HEK293 (cell line): ENCODE results near the gene MYLK2.

ENCODE experiments used
- SP2 ChIP-seq: fragments of 450-650 bp; formaldehyde crosslinking; IDR thresholded peaks from 2 replicates; pipeline ENCODE4 v1.5.1; 2016; ENCODE audit warnings: missing biosample characterization, missing genetic modification characterization
- TF ChIP-seq, protein P1 (sequence below): fragments of 450-650 bp; formaldehyde crosslinking; IDR thresholded peaks from 2 replicates; pipeline ENCODE4 v1.5.1; 2016; ENCODE audit warnings: missing biosample characterization, missing genetic modification characterization
- TF ChIP-seq, protein P2 (sequence below): fragments of 450-650 bp; formaldehyde crosslinking; IDR thresholded peaks from 2 replicates; pipeline ENCODE4 v1.5.1; 2016; ENCODE audit warnings: missing biosample characterization, missing genetic modification characterization
- TF ChIP-seq, protein P3 (sequence below): fragments of 450-650 bp; formaldehyde crosslinking; IDR thresholded peaks from 2 replicates; pipeline ENCODE4 v1.5.1; 2016; ENCODE audit warnings: missing biosample characterization, missing genetic modification characterization

DNA sequence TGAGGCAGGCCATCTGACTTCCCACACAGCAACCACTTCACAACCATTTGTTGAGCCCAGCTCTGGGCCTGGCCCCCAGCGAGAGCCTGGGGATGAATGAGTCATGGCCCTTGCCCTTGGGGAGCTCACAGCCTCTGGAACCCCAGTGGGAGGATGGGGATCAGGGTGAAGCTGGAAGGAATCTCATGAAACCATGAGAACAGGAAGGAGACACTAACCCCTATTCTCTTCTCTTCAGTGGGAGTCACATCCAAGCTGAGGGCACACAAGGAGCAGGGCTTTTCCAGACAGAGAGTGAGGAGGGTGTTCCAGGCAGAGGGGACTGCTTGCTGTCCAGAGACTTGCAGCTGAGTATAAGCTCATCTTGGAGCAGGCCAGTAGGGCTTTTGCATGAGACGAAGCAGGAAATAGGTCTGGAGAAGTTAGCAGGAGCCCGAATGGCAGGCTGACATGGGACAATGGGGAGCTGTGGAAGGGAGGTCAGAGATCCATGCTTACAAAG, 18.8 kb downstream of the MYLK2 start:
- TF ChIP-seq, protein P1, sequence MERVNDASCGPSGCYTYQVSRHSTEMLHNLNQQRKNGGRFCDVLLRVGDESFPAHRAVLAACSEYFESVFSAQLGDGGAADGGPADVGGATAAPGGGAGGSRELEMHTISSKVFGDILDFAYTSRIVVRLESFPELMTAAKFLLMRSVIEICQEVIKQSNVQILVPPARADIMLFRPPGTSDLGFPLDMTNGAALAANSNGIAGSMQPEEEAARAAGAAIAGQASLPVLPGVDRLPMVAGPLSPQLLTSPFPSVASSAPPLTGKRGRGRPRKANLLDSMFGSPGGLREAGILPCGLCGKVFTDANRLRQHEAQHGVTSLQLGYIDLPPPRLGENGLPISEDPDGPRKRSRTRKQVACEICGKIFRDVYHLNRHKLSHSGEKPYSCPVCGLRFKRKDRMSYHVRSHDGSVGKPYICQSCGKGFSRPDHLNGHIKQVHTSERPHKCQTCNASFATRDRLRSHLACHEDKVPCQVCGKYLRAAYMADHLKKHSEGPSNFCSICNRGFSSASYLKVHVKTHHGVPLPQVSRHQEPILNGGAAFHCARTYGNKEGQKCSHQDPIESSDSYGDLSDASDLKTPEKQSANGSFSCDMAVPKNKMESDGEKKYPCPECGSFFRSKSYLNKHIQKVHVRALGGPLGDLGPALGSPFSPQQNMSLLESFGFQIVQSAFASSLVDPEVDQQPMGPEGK (tag by site-specific recombination) = no peak
- no peak for TF ChIP-seq SP2 (tag by site-specific recombination)
- TF ChIP-seq, protein P2, sequence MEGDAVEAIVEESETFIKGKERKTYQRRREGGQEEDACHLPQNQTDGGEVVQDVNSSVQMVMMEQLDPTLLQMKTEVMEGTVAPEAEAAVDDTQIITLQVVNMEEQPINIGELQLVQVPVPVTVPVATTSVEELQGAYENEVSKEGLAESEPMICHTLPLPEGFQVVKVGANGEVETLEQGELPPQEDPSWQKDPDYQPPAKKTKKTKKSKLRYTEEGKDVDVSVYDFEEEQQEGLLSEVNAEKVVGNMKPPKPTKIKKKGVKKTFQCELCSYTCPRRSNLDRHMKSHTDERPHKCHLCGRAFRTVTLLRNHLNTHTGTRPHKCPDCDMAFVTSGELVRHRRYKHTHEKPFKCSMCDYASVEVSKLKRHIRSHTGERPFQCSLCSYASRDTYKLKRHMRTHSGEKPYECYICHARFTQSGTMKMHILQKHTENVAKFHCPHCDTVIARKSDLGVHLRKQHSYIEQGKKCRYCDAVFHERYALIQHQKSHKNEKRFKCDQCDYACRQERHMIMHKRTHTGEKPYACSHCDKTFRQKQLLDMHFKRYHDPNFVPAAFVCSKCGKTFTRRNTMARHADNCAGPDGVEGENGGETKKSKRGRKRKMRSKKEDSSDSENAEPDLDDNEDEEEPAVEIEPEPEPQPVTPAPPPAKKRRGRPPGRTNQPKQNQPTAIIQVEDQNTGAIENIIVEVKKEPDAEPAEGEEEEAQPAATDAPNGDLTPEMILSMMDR (tag by site-specific recombination) = no peak
- TF ChIP-seq, protein P3, sequence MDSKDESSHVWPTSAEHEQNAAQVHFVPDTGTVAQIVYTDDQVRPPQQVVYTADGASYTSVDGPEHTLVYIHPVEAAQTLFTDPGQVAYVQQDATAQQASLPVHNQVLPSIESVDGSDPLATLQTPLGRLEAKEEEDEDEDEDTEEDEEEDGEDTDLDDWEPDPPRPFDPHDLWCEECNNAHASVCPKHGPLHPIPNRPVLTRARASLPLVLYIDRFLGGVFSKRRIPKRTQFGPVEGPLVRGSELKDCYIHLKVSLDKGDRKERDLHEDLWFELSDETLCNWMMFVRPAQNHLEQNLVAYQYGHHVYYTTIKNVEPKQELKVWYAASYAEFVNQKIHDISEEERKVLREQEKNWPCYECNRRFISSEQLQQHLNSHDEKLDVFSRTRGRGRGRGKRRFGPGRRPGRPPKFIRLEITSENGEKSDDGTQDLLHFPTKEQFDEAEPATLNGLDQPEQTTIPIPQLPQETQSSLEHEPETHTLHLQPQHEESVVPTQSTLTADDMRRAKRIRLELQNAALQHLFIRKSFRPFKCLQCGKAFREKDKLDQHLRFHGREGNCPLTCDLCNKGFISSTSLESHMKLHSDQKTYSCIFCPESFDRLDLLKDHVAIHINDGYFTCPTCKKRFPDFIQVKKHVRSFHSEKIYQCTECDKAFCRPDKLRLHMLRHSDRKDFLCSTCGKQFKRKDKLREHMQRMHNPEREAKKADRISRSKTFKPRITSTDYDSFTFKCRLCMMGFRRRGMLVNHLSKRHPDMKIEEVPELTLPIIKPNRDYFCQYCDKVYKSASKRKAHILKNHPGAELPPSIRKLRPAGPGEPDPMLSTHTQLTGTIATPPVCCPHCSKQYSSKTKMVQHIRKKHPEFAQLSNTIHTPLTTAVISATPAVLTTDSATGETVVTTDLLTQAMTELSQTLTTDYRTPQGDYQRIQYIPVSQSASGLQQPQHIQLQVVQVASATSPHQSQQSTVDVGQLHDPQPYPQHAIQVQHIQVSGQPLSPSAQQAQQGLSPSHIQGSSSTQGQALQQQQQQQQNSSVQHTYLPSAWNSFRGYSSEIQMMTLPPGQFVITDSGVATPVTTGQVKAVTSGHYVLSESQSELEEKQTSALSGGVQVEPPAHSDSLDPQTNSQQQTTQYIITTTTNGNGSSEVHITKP (tag by site-specific recombination) = no peak
